Activated CD8-positive, alpha-beta T cell treated with anti-CD3 and anti-CD28 coated beads, Interleukin-2, amount 10 ng/mL, durations not matched to agents 7 days and 5 days (primary cell): ENCODE measurements around the gene TMEM38B. TPM values are rescaled to one million over a fixed set of nuclear protein-coding genes. Genes with fewer than 3 reads are reported as not detected.
"Not testable (repeated sequence)": the region's sequence is repeated elsewhere in the genome, so short reads cannot be mapped to it uniquely, and the experiment has no call there.

Experiments
- ATAC-seq: fragments of 150-1000 bp; cut with Tn5 transposase; one replicate; pipeline ENCODE4 v1.10.0; 2021; ENCODE audit warnings: moderate library complexity
- CTCF ChIA-PET: fragments of 350-600 bp; sonication (Branson Sonifier 250); formaldehyde crosslinking; loops from one replicate; lab custom pipeline; 2021; ENCODE audit warnings: antibody characterized with exemption; lab: Charles Lee
- POLR2A ChIA-PET: fragments of 350-600 bp; sonication (Branson Sonifier 250); formaldehyde crosslinking; loops from one replicate; lab custom pipeline; 2021; ENCODE audit warnings: antibody characterized with exemption; lab: Charles Lee
- DNase-seq: peaks from one replicate; pipeline ENCODE4 v3.0.0-alpha.2; 2020
- H3K27ac Mint-ChIP-seq: one replicate; pipeline ENCODE4 v1.8.0; 2021; ENCODE audit warnings: mild to moderate bottlenecking, mixed read lengths
- H3K27me3 Mint-ChIP-seq: one replicate; pipeline ENCODE4 v1.8.0; 2021; ENCODE audit warnings: low read depth, mixed read lengths
- H3K36me3 Mint-ChIP-seq: one replicate; pipeline ENCODE4 v1.8.0; 2021; ENCODE audit warnings: low read depth, mixed read lengths
- H3K4me1 Mint-ChIP-seq: one replicate; pipeline ENCODE4 v1.8.0; 2021; ENCODE audit warnings: low read depth, mixed read lengths
- H3K4me3 Mint-ChIP-seq: one replicate; pipeline ENCODE4 v1.8.0; 2021; ENCODE audit warnings: mild to moderate bottlenecking, mixed read lengths
- H3K9me3 Mint-ChIP-seq: one replicate; pipeline ENCODE4 v1.8.0; 2022; ENCODE audit warnings: mixed read lengths; ENCODE audit not compliant: insufficient read depth
- total RNA-seq, 2 experiments: library from RNA; stranded (reverse); gene quantifications; one replicate each; pipeline ENCODE4 v1.2.3, GENCODE V29; 2021

The TMEM38B gene
- total RNA-seq, 2 experiments from 2014 or later, result 6.4 to 7.5 TPM

DNA sequence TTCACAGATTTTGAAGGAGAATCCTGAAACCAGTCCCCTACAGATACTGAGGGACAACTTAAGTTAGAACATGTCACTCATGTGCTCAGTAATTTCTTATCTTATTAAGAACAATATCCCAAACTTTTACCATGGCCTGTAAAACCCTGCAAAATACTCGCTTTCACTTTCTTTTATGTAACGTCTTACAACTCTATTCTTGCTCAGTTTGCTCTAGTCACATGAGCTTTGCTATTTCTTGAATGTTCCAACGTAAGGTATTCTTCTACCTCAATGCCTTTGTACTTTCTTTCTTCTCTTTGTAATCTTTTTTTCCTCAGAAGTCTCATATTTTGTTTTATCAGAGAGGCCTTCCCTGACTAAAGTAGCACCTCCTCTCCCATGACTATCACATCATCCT, 14.1 kb downstream of the TMEM38B start:
- CTCF ChIA-PET, result interaction anchor here (1.5 kb wide), 1 partner anchor 10 kb away, joined by 3 read pairs; no protein-coding TSS in a partner anchor
- H3K9me3 Mint-ChIP-seq, result no peaks in the 10 kb centered on the region

DNA sequence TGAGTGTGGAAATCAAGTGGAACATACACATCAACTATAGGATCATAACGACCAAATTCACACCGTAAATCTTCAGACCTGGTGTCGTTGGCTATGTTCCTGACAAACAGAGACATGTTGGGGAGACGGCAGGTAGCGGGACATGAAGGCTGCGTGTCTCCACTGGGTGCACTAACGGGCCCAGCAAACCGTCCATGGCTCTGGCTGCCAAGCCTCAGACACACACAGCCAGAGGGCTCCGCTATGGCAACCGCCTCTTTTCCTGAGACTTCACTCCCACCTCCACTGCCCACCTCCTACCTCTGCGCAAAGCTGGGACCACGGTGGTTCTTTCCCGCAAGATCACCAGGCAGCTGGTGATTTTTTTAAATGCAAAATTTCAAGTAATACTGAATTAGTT, 16.3 kb downstream of the TMEM38B start:
- ChIA-PET POLR2A (no interaction called here), CTCF (interaction anchor here (1.0 kb wide), 1 partner anchor 301 kb away, joined by 4 read pairs; no protein-coding TSS in a partner anchor)
- H3K4me3 Mint-ChIP-seq, result no peak overlapping the region
- H3K9me3 Mint-ChIP-seq, result no peaks in the 10 kb centered on the region
- H3K27me3 Mint-ChIP-seq, result no peaks in the 10 kb centered on the region
- peaks cover 8% of the 10 kb centered on the region for H3K4me1 Mint-ChIP-seq
- DNase-seq (no peak), ATAC-seq (no peak)
- H3K36me3 Mint-ChIP-seq, result peaks cover 9% of the 10 kb centered on the region
- H3K27ac Mint-ChIP-seq, result no peak overlapping the region

More for the DNA sequence above, 14.1 kb downstream of the TMEM38B start:
- Mint-ChIP-seq H3K27me3 (no peaks in the 10 kb centered on the region), H3K36me3 (peaks cover 9% of the 10 kb centered on the region), H3K4me3 (peak overlapping the region; percentile 57), H3K27ac (peak overlapping the region; percentile 74), H3K4me1 (peaks cover 8% of the 10 kb centered on the region)
- POLR2A ChIA-PET, result no interaction called here
- peak; percentile 49 for ATAC-seq
- DNase-seq, result no peak

DNA sequence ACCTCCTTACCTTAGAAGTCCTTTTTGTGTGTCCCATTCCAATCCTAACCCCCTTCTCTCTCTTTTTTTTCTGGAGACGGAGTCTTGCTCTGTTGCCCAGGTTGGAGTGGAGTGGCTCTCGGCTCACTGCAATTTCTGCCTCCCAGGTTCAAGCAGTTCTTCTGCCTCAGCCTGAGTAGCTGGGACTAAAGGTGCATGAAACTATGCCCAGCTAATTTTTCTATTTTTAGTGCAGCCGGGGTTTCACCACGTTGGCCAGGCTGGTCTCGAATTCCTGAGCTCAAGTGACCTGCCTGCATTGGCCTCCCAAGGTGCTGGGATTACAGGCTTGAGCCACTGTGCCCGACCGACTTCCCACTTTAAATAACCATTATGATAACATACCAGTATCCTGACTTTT, 17.5 kb downstream of the TMEM38B start:
- ChIA-PET CTCF (interaction anchor here (1.2 kb wide), 1 partner anchor 11 kb away, joined by 3 read pairs; no protein-coding TSS in a partner anchor), POLR2A (no interaction called here)
- ATAC-seq, result no peak
- Mint-ChIP-seq H3K27me3 (no peaks in the 10 kb centered on the region), H3K36me3 (peaks cover 6% of the 10 kb centered on the region), H3K27ac (no peak overlapping the region), H3K4me1 (peaks cover 8% of the 10 kb centered on the region), H3K4me3 (no peak overlapping the region), H3K9me3 (no peaks in the 10 kb centered on the region)
- DNase-seq, result no peak

DNA sequence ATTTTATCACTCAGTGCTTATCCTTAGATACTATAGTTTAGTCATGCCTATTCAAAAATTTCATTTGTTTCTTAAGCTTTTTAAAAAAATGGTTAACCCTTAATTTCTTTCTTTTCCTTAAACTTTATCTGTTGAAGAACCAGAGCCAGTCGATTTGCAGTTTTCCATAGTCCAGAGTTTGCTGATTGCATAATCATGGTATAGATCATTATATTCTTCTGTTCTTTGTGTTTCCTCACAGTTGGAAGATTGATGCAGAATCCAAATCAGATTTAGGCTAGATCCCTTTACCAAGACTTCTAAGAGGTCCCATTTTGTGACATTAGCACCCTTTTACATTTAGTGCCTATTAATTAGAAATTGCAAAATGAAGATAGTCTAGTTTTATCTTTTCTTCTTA, 18.0 kb downstream of the TMEM38B start:
- Mint-ChIP-seq H3K9me3 (no peaks in the 10 kb centered on the region), H3K36me3 (peaks cover 6% of the 10 kb centered on the region), H3K27ac (no peak overlapping the region), H3K4me1 (peaks cover 8% of the 10 kb centered on the region), H3K4me3 (no peak overlapping the region), H3K27me3 (no peaks in the 10 kb centered on the region)
- CTCF ChIA-PET, result no interaction called here
- ATAC-seq, result no peak
- DNase-seq, result no peak
- POLR2A ChIA-PET, result no interaction called here

DNA sequence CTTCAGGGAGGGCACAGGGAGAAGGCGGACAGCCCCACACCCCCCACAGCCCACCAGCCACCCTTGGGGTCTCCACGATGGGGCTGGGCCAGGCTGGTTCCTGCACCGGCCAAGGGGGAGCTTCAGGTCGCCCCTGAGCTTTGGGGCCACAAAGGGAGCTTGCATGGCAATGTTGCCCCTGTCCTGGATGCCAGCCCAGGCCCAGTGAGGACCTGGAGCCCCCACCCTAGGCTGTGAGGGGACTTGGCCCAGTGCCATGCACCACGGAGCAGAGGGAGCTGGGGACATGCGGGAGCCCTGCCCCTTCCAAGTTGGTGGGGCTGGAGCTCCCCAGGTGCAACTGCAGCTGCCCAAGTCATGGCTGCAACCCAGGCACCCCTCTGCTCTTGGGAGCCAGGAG, 18.4 kb downstream of the TMEM38B start:
- Mint-ChIP-seq H3K4me3 (no peak overlapping the region), H3K27ac (no peak overlapping the region), H3K9me3 (no peaks in the 10 kb centered on the region), H3K27me3 (no peaks in the 10 kb centered on the region), H3K36me3 (peaks cover 6% of the 10 kb centered on the region), H3K4me1 (peaks cover 8% of the 10 kb centered on the region)
- DNase-seq, result no peak
- POLR2A ChIA-PET, result no interaction called here
- CTCF ChIA-PET, result no interaction called here
- ATAC-seq, result no peak

DNA sequence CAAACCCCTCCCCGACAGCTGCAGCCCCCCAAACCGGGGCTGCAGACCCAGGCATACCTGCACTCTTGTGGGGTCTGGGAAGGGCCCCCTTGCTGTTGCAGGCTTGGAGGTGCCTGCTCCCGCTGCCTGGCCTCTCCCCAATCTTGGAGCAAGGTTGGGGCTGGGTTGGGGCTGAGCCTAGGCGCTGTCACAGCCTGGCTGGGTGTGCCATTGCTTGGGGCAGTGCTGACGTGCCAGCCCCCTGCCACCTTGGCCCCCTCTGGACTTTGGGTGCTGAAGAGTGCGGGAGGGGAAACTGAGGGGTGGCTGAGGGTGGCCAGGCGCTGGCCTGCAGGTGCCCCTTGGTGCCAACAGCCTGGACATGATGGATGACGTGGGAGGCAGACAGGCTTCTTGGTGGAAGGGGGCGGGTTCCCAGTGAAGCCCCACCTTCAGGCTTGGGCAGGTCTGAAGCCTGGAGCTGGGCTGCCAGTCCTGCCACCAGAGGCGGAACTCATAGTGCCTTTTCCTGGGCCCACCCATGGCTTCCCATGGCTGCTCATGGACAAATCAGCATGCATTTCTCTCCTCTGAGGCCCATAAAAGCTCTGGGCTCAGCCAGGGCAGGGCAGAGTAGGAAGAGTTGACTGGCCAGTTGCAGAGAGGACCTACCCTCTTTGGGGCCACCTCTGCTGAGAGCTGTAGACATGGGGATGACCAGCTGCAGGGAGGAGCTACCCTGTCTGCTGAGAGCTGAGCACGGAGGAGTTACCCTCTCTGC, 19.1 kb downstream of the TMEM38B start:
- POLR2A ChIA-PET, result no interaction called here
- Mint-ChIP-seq H3K27me3 (no peaks in the 10 kb centered on the region), H3K9me3 (no peaks in the 10 kb centered on the region), H3K27ac (no peak overlapping the region), H3K4me1 (peaks cover 3% of the 10 kb centered on the region), H3K4me3 (no peak overlapping the region), H3K36me3 (peaks cover 6% of the 10 kb centered on the region)
- CTCF ChIA-PET, result interaction anchor here (1.0 kb wide), 1 partner anchor 76 kb away, joined by 5 read pairs; no protein-coding TSS in a partner anchor
- ATAC-seq (no peak), DNase-seq (no peak)

DNA sequence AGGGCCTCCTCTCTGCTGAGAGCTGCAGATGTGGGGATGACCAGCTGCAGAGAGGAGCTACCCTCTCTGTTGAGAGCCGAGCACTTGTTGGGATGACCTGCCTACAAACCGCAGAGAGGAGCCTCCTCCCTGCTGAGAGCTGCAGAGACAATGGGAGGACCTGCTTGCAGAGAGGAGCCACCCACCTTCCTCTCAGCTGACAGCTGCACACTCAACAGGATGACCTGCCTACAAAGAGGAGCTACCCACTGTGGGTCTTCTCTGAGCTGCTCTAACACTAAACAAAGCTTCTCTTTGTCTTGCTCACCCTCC, 19.6 kb downstream of the TMEM38B start:
- Mint-ChIP-seq H3K27me3 (no peaks in the 10 kb centered on the region), H3K4me3 (no peak overlapping the region), H3K9me3 (no peaks in the 10 kb centered on the region), H3K36me3 (peaks cover 6% of the 10 kb centered on the region), H3K4me1 (no peaks in the 10 kb centered on the region), H3K27ac (no peak overlapping the region)
- CTCF ChIA-PET, result interaction anchor here (1.0 kb wide), 2 partner anchors 76 to 105 kb away, joined by 4 to 5 read pairs; no protein-coding TSS in a partner anchor
- ATAC-seq (peak; percentile 39), DNase-seq (no peak)
- POLR2A ChIA-PET, result no interaction called here

DNA sequence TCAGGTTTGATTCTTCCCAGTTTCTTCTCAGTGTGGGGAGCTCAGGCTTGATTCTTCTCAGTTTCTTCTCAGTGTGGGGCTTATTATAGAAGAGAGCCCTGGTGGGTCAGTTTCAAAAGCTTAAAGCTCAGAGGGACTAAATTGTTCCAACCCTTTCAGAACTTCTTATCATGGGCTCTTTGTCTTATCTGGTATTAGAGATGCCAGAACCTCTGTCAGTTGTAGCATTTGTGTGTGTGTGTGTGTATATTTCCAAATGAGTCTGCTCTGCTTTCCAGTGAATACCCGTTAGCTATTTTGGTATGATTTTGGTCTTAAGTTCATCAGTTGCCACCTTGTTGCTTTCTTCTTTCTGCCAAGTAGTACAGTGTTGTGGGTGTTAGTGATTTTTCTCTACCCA, 21.8 kb downstream of the TMEM38B start:
- ChIA-PET POLR2A (no interaction called here), CTCF (no interaction called here)
- Mint-ChIP-seq H3K4me1 (no peaks in the 10 kb centered on the region), H3K9me3 (no peaks in the 10 kb centered on the region), H3K36me3 (no peaks in the 10 kb centered on the region), H3K4me3 (no peak overlapping the region), H3K27me3 (no peaks in the 10 kb centered on the region), H3K27ac (no peak overlapping the region)
- ATAC-seq (no peak), DNase-seq (no peak)

DNA sequence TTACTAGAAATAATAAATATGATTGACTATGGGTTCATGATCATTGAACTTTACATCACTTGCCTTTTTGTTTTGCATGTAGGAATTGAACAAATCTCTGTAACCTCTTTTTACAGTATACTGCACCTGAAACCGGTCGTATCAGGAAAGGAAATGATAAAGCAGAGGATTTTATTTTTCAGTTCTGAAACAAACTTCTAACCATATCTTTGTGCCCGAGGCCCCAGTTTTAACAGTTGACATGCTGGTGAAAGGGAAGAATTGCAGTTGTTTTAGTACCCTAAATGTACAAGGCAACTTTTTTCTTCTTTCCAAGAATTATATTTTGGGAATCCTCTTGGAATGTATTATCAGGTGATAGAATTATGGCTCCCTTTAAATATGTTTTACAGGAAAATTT, 27.8 kb downstream of the TMEM38B start:
- no peaks in the 10 kb centered on the region for H3K4me1 Mint-ChIP-seq
- no peak for DNase-seq
- no peak overlapping the region for H3K4me3 Mint-ChIP-seq
- ATAC-seq, result no peak
- ChIA-PET POLR2A (no interaction called here), CTCF (no interaction called here)
- H3K27me3 Mint-ChIP-seq, result no peaks in the 10 kb centered on the region
- no peak overlapping the region for H3K27ac Mint-ChIP-seq
- peaks cover 2% of the 10 kb centered on the region for H3K36me3 Mint-ChIP-seq
- H3K9me3 Mint-ChIP-seq, result no peaks in the 10 kb centered on the region

DNA sequence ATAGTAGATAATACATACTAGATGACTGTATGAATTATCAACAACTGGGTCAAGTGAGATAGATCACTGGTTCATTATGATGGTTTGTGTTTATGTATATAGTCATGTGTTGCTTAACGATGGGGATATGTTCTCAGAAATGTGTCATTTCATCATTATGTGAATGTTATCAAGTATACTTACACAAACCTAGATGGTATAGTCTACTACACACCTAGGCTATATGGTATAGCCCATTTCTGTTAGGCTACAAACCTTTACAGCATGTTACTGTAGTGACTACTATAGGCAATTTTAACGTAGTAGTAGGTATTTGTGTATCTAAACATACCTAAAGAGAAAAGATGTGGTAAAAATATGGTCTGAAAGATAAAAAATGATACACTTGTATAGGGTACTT, 31.0 kb downstream of the TMEM38B start:
- POLR2A ChIA-PET, result no interaction called here
- H3K36me3 Mint-ChIP-seq, result peaks cover 7% of the 10 kb centered on the region
- CTCF ChIA-PET, result no interaction called here

DNA sequence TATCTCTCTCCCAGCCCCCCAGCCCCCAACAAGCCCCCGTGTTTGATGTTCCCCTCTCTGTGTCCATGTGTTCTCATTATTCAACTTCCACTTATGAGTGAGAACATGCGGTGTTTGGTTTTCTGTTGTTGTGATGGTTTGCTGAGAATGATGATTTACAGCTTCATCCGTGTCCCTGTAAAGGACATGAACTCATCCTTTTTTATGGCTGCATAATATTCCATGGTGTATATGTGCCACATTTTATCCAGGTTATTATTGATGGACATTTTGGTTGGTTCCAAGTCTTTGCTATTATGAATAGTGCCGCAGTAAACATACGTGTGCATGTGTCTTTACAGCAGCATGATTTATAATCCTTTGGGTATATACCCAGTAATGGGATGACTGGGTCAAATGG, 33.9 kb downstream of the TMEM38B start:
- ATAC-seq, POLR2A ChIA-PET, H3K4me1 Mint-ChIP-seq, CTCF ChIA-PET, H3K4me3 Mint-ChIP-seq, DNase-seq, H3K27ac Mint-ChIP-seq, H3K9me3 Mint-ChIP-seq, H3K27me3 Mint-ChIP-seq: not testable (repeated sequence)
- H3K36me3 Mint-ChIP-seq, result peaks cover 13% of the 10 kb centered on the region

More for the DNA sequence above, 31.0 kb downstream of the TMEM38B start:
- Mint-ChIP-seq H3K27ac (no peak overlapping the region), H3K27me3 (no peaks in the 10 kb centered on the region), H3K9me3 (no peaks in the 10 kb centered on the region), H3K4me3 (no peak overlapping the region), H3K4me1 (no peaks in the 10 kb centered on the region)
- DNase-seq (no peak), ATAC-seq (no peak)

DNA sequence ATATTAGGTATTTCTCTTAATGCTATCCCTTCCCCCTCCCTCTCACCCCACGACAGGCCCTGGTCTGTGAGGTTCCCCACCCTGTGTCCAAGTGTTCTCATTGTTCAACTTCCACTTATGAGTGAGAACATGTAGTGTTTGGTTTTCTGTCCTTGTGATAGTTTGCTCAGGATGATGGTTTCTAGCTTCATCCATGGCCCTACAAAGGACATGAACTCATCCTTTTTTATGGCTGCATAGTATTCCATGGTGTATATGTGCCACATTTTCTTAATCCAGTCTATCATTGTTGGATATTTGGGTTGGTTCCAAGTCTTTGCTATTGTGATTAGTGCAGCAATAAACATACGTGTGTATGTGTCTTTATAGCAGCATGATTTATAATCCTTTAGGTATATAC, 37.1 kb downstream of the TMEM38B start:
- H3K4me3 Mint-ChIP-seq, ATAC-seq, POLR2A ChIA-PET, H3K27me3 Mint-ChIP-seq, H3K4me1 Mint-ChIP-seq, DNase-seq, CTCF ChIA-PET, H3K27ac Mint-ChIP-seq: not testable (repeated sequence)
- Mint-ChIP-seq H3K9me3 (peaks cover 31% of the 10 kb centered on the region), H3K36me3 (peaks cover 32% of the 10 kb centered on the region)
